SIG-M5 treated with dmso at 0.1 percent for 504 hours (cell line): ENCODE data around the gene ZBTB48.
A peak's percentile ranks its signal among the peaks of the same experiment; 100 is the strongest.

Source experiments
- DNase-seq: peaks from one replicate; lab custom pipeline; 2025; ENCODE audit not compliant: unreplicated experiment; lab: John Stamatoyannopoulos, UW

ZBTB48 gene

DNA sequence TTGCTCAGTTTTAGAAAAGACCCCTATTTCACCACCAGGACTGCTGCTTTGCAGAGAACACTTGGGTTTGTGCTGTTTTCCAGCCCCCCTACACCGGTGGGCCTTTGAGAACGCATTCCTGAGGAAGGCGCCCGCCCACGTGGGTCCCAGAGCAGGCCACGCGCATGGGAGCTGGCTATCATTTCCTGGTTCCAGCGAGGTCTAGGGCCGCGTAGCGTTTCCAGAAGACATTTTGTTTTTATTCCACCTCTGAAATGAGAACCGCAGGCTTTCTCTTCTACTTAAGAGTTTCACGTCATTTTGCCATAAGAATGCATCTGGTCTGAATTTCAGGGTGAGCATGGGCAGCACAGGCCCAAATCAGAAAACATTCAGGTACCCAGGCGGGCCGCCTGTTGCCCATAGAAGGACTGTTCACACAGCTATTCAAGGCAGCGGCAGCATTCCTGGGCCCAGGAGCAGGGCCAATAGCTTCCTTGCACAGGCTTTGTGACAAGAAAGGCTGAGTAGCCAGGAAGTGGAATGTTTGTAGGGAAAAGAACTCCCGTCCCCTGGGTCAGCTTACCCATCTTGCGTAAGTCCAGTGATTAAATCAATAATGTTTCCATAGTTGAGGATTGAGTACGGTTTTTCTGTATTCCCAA lies 24.2 kb downstream of the ZBTB48 start:
- no peak for DNase-seq

DNA sequence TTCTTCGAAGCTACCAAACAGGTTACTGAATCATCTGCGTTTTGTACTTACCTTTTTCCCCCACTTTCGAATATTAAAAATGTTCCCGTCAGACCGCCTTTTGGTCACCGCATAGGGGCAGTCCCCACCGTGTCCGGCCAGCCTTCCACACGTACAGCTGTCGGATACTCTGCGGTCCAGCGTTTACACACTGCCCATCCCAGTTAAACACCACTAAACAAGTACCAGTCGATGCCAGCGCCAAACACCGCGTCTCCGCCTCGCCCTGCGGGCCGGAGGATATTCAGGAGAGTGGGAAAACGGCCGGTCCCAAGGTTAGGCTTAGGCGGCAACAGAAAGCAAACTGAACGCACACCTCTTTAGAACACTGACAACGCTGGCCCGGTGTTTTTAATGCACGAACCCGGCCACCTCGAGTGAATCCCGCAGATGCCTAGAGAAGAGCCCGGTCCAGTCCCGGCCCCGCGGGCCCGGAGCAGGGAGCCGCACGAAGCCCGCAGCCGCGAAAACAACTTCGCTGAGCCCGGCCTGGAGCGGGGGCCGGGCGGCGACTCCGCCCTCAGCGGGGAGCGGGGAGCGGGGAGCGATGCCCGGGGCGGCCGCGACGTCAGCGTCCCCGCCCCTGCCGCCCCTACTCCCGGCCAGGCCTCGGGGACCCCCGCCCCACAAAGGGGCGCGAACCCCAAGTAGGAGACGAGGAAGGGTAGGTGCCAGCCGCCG lies 33.0 kb downstream of the ZBTB48 start:
- DNase-seq, result no peak

DNA sequence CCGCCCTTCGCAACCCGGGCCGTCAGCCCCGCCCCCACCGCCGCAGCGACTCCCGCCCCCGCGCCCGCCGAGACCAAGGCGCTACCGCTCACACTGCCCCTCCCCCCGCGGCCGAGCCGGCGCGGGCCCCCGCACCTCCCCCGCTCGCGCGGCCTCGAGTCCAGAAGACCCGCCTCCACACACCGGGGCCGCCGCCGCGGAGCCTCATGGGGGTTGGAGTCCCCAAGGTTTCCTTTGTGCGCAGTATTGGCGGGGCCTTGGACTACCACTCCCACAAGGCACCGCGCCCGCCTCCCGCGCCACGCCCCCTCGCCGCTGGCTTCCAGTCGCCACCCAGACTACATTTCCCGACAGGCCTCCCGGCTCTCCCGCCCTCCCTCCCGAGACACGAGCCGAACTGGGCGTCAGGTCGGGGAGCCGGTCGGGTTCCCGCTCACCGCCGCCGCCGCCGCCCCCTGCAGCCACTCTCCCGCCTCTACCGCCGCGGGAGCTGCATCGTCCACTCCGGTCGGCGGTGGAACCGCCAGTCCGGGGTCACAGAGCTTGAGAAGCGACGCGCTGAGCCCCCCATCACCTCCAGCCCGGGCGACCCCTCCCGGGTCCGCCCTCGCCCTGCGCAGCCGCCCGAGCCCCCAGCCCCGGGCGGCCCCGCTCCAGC lies 33.7 kb downstream of the ZBTB48 start, which contains the start of gene PHF13:
Gene PHF13, plus strand, starts transcription at position 371 of the 658 bp plus-strand sequence. CDS start 336 bp downstream, outside the sequence.
- peak; percentile 94 for DNase-seq

DNA sequence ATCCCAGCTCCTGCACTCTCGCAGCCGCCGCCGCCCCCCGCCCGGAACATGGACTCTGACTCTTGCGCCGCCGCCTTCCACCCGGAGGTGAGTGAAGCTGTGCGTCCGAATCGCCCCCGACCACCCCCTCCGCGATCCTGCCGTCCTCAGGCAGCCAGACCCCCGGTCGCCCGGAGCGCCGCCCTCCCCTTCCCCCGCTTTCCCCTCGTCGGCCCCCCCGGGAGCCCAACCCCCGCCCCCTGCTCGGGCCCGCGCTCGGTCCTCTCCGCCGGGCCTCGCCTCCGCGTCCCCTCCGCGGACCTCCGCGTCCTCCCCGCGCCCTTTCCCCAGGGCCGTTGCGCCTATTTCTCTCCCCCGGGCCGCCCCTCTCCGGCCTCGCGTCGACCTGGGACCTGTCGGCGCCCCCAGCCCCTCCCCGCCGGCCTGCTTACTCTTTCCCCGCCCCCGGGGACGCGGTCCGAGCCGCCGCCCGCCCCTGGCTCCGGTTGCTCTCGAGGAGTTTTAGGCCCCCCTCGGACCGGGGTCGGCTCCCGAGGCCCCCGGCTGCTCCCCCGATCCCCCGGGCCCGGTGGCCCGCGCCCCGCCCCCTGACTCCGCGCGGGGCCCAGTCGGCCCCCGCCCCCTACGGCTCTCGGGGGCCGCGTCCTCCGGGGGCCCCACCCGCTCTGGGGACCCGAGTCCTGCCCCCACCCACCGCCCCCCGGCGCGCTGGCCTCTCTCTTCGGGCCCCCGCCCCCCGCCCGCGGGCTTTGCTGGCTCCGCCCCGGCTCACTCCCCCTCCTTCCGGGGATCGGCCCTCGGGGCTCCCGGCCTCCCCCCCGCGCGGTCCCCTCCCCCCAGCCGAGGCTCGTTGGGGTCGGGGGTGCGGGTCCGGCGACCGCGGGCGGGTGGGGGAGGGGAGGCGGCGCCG lies 34.5 kb downstream of the ZBTB48 start:
- DNase-seq, result no peak

DNA sequence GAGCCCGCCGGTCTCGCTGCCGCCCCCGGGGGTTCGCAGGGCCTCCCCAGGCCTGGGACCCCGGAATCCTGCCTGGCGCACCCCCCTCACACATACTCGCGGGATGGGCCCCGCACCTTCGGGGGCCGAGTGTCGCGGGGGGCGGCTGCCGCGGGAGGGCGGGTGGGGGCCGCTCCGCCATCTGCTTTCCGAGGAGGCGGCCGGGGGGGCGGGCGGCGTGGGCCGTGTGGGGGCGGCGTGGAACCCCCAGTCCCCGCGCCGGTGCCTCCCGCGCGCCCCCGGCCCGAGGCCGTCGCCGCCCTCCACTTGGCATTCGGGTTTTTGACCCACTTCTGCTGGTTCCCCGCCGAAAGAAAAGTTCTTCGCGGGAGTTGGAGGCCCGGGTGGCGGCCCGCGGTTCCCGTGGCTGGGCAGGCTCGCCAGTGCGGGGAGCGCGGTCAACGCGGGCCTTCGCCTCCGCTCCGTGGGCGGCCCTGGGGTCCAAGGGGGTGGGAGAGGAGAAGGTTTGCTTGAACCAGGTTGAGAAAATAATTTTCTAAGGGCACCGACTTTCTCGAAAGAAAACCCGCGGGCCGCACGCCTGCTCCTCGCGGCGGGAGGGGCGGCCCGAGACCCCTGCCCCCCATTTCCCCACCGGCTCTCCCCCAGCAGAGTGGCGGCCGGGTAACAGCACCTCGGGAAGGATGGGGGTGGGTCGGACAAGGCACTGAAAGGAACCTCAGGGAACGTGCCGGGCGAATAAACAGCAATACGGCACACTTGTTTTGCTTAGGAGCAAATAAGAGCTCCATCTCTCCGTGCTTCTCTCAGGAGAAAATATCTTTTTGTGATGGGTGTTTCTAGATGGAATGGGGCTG lies 35.4 kb downstream of the ZBTB48 start:
- DNase-seq, result no peak

DNA sequence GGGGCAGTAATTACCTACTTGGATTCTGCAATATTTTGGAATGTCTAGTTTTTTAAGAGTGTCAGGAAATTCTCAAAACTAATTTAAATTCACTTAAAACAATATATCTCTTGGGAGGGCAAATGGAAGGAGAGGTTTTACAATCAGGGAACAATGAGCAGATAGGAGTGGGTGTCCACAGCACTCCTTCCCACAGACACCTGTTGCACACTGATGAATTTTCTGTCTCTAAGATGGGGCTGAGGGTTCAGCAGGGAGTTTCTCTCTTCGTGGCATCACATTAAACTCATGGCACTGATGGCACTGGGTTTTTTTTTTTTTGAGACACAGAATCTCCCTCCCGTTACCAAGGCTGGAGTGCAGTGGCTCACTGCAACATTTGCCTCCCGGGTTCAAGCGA lies 39.3 kb downstream of the ZBTB48 start:
- DNase-seq, result no peak

DNA sequence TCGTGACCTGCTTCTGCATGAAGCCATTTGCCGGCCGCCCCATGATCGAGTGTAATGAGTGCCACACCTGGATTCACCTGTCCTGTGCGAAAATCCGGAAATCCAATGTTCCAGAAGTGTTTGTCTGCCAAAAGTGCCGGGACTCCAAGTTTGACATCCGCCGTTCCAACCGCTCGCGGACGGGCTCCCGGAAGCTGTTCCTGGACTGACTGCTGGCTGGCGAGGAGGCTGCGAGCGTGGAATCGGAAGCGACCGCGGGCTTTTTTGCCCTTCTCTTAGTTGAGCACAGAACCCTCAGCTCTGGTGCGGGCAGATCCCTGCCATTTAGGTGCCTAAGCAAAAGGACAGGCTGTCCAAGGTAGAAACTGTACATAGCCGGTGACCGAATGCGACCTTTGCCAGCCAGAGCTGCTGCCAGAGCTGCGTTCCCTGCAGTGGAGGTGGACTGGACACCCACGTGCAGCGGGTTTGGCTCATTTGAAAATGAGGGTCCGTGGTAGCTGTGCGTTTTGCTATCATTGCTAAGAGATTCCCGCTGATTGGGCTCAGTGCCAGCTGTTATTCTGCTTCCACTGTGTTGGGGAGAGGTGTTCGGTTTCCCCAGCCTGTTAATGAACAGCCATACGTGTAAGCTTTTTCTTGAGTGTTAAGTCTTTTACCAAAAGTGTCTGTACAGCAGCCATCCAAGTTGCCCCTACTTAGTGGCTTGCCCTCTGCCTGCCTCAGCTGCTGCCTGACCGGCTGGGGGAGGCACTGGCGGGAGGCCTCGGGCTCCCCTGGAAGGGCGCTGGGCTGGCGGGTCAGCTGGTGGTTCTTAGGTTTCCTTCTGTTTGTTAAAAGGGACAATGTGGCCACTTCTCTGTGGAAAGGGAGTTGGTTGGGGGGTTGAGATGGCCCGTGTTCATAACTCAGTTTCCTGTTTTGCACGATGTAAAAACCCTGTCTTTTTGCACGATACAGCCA lies 41.9 kb downstream of the ZBTB48 start:
- DNase-seq, result no peak

DNA sequence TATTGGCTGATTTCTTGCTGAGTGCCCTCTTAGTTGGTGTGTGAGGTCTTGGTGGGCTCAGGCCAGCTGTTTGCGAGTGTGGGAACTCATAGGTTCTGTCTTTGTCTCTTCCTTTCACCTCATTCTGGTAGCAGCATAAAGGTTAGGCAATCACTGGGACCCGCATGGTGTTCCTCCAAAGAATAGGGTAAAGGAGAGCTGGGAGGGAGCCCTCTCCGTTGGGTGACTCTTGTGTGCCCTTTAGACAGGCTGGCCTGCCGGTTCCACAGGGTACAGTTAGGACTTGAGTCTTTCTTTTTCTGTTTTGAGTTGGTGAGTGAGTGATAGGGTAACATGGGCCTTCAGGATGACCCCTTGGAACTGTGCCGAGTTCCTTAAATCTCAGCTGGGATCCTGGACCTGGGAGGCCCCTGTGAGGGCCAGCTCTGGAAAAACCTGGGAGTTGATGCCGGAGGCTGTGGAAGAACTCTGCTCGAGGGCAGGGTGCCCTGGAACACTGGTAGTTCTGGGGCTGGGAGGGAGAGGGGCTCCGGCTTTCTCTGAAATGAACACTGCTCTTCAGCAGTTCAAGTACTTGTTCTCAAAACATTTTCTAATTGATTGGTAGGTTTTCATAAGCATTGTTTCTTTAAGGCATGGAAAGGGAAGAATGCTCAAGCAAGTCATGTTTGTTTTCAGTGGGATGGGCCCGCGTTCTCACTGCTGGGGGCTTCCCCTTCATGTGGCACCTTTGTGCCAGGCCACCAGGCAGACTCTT lies 42.8 kb downstream of the ZBTB48 start:
- DNase-seq, result no peak

DNA sequence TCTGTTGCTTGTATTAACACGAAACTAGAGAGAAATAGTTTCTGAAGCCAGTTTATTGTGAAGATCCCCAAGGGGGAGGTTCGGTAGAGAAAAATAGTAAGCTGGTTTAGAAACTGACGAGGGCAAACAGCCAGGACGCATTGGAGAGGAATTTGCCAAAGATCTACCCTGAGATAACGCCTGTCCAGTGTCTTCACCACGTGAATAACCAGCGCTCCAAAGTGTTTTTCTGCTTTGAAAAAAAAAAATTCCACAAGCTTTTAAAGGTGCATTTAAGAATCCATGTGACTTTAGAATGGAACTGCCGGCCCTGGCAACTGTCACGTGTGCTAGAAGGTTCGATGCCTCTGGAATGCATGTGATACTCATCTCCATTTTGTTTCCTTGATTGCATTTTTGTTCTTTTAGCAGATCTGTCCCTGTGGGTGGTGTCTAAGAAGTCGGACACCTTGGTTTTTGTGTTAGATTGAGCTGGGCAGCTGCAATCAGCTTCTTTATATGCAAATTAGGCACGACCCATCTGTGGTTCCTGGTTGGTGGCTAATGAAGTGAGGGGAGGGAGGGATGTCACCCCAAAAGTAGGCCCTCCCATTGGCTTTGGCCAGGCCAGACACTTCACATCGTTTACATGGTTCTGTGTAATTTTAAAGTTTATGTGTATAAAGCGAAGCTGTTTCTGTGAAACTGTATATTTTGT lies 43.6 kb downstream of the ZBTB48 start:
- DNase-seq, result no peak

DNA sequence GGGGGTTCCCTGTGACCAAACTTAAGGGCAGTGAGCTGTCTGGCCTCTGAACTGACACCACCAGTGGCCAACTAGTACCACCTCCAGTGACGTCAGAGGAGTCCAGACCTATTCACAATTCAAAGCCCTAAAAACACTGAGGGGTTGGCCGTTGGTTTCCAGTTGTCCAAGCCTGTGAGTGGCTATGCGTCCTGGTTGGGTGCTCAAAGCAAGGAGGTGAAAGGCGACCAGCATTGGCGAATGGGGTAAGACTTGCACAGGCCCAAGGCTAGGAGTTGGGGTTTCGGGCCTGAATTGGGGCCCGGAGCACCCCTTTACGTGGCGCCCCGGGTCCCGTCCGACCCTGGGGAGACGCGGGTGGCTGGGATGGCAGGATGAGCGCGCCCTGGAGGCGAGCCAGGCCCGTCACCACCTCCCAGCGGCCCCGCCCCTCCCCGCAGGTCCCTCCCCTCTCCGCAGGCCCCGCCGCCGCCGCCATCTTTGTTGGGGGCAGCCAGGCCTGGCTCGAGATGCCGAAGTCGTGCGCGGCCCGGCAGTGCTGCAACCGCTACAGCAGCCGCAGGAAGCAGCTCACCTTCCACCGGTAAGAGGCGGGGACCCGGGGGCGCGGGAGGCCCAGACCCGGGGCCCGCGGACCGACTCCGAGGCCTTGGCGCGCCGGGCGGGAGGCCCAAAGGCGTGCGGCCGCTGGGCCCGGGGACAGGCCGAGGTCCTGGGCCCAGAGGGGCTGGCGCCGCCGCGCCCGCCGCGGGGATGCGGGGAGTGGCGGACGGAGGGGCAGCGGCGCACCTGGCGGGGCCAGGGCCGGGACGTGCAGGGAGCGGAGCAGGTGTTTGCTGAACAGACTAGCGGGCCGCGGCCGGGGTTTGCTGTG lies 45.2 kb downstream of the ZBTB48 start, which contains the start of gene THAP3:
Gene THAP3, plus strand, starts transcription at position 159 of the 874 bp plus-strand sequence. Its CDS starts 351 bp downstream, at position 510.
- DNase-seq, result peak; percentile 61

DNA sequence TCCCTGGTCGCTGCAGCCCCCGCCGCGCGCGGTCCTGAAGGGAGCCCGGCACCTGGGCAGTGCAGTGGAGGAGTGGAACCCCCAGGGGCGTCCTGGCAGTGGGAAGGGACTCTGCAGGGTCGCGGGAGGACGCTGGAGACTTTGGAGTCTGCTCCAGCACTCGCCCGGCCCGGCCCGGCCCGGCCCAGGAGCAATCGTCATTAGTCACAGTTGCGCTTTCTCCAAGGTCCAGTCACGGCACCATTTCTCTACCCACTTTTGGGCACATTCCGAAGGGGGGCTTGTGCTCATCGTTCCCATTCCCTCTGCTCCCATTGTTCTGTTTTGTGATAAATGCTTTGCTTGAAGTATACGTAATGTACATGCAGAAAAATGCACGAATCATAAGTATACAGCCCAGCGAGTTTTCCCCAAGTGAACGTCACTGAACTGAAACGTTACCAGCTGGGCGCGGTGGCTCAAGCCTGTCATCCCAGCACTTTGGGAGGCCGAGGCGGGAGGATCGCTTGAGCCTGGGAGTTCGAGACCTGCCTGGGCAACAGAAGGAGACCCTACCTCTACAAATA lies 45.9 kb downstream of the ZBTB48 start:
- no peak for DNase-seq

DNA sequence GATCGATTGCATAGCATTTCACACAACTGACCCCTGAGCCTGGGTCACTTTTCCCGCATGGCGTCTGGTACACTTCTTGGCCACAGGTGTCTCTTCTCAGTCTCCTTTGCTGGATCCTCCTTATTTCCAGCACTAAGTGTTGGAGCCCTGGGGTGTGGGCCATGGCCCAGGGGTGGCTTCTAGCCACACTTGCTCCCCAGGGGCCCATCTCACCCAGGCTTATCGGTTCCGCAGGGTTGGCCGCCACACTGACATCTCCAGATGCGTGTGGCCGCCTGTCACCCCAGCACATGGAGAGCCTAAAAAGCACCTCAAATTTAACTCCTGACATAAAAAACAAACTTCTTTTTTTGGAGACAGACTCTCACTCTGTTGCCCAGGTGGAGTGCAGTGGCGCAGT lies 47.2 kb downstream of the ZBTB48 start:
- no peak for DNase-seq

DNA sequence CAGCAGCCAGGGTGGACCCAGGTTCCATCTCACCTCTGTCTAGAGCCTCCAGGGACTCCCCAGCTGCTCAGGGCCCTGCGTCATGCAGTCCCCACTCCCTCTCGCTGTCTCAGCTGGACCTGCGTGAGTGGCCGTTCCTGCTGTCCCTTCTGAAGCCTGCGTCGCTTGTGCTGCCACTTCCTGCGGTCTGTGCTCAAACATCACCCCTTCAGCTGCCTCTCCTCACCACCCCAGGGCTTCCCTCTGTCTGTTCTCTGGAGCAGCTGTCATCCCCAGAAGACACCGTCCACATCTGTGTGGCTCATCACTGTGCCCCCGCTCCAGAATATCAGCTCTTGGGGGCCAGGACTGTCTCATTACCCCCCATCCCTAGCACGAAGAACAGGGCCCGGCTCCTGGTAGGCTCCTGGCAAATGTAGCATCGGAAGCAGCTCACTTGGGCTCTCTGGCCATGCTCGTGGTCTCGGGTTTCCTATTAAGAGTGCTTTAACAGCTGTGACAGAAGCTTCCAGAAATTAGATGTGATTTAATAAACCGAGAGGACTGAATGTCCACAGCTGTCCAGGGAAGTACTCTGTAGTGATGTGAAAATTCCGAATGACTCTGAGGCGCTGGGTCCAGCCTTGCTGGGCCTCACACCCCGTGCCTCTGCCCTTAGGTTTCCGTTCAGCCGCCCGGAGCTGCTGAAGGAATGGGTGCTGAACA lies 48.2 kb downstream of the ZBTB48 start:
- DNase-seq, result no peak

DNA sequence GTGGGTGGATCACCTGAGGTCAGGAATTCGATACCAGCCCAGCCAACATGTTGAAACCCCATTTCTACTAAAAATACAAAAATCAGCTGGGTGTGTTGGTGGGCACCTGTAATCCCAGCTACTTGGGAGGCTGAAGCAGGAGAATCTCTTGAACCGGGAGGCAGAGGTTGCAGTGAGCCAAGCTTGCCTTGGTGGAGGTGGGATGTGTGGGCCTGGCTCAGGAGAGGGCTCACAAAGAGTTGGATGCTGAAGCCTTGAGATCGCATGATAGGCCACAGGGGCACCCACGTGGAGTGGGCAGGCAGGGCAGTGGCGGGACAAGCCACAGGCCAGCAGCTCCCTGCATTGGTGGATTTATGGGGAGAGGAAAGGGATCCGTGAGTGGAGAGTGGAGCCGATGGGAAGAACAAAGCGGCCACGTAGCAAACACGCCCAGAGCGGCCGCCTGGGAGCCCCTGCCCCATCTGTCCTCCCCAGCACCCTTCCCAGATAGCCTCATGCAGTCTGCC lies 49.2 kb downstream of the ZBTB48 start:
- no peak for DNase-seq

DNA sequence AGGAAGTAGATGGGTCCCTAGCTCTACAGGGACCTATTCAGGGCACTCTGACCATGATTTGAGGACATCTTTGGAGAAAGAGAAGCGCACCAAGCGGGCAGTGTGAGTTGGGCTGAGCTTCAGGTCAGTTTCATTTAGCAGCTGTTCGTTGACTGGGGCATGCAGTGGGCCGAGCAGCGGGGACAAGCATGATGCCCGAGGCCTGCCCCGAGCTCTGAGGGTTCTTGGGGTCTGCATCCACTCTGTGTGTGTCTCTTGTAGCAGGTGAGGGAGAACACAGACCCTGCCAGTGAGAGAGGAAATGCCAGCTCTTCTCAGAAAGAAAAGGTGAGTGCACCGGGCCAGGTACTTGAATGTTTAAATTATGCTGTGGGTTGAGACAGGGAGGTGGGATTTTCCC lies 50.2 kb downstream of the ZBTB48 start:
- DNase-seq, result no peak
